ENCODE results near the gene LDB2.

- TF ChIP-seq POLR2A (IDR thresholded peaks at IDR 0.05; ENCODE audit: low read depth) (no peak), EP300 (IDR thresholded peaks at IDR 0.05) (no peak)
These were observed 221.2 kb downstream of the LDB2 start for GRCh38 chr4:16677001-16677944.
